ENCODE measurements around the gene SUSD3. TPM values are rescaled to one million over a fixed set of nuclear protein-coding genes. Genes with fewer than 3 reads are reported as not detected.

Gene SUSD3
- total and polyA plus RNA-seq, 10 of the 15 experiments (the other 5 are each of a cell fraction or from before 2014, with no cell fraction given), result 2.5 to 92.0 (median 31.1) TPM

DNA sequence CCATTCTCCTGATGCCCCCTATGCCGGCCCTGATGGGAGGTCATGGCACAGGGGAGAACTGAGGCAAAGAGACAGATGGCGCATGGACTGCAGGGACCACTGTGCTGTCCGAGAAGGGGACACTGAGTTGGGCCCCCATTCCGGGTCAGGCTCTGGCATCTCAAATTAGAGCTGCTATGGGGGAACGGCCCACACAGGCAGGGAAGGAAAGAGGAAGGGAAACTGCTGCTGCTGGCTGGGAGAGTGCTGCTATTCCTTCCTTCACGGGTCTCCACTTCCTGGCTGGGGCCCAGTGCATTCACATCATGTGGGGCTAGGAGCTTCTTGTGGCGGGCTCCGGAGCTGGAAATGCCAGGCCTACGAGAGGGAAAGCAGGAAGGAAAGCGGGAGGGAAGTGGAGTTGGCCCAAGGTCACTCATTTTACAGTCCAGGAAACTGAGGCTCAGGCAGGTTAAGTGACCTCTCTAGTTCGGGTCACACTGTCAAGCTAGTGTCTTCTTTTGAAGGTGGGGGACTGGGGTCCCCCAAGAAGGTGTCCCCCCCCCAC, 36.2 kb downstream of the SUSD3 start (continued):
- TF ChIP-seq CHD4 (IDR thresholded peaks at IDR 0.05) (no peak), KDM1A (IDR thresholded peaks at IDR 0.05; ENCODE audit: borderline replicate concordance) (no peak), NFIC (IDR thresholded peaks at IDR 0.05; ENCODE audit: low read depth, low read length) (no peak), MEF2B (IDR thresholded peaks at IDR 0.05; ENCODE audit: partially characterized antibody, poor library complexity, severe bottlenecking) (no peak), KAT2A (conservative IDR thresholded peaks at IDR 0.05; ENCODE audit: control insufficient read depth, low read depth, low read length) (no peak), POLR2AphosphoS5 (IDR thresholded peaks at IDR 0.05; ENCODE audit: low read length) (peak; percentile 88), SREBF2 (IDR thresholded peaks at IDR 0.05; ENCODE audit: low read length) (no peak), ESRRA (IDR thresholded peaks at IDR 0.05; ENCODE audit: low read length) (no peak), NR2C1 (IDR thresholded peaks at IDR 0.05) (no peak; the same call in 1 of the 2 replicates), SUZ12 (IDR thresholded peaks at IDR 0.05; ENCODE audit: unreplicated experiment) (no peak), CBFB (IDR thresholded peaks at IDR 0.05; ENCODE audit: low read depth) (0 out of 2 replicates have a peak, but pooled peaks have one; percentile 17), NBN (IDR thresholded peaks at IDR 0.05) (peak; percentile 82), MTA2 (IDR thresholded peaks at IDR 0.05; ENCODE audit: low read depth) (peak; percentile 65), NFXL1 (IDR thresholded peaks at IDR 0.05; ENCODE audit: borderline replicate concordance) (no peak), TCF12 (IDR thresholded peaks at IDR 0.05; ENCODE audit: low read depth, low read length) (0 out of 2 replicates have a peak, but pooled peaks have one; percentile 40), CHD1 (IDR thresholded peaks at IDR 0.05; ENCODE audit: low read depth, low read length) (no peak), BCL11A (IDR thresholded peaks at IDR 0.05; ENCODE audit: low read depth, low read length) (peak; percentile 58; the same call in 1 of the 2 replicates), SMAD1 (IDR thresholded peaks at IDR 0.05; ENCODE audit: low read depth, partially characterized antibody) (no peak), IKZF1 (conservative IDR thresholded peaks at IDR 0.05) (peak; percentile 94), STAT3 (IDR thresholded peaks at IDR 0.05; ENCODE audit: low read depth, low read length) (no peak), IKZF2 (IDR thresholded peaks at IDR 0.05) (peak; percentile 93 to 95), EZH2 (IDR thresholded peaks at IDR 0.05; ENCODE audit: borderline replicate concordance, control insufficient read depth, low read depth, low read length) (no peak), RUNX3 (IDR thresholded peaks at IDR 0.05; ENCODE audit: low read length) (no peak), NR2C2 (IDR thresholded peaks at IDR 0.05; ENCODE audit: borderline replicate concordance, control insufficient read depth, insufficient read length, low read depth) (no peak)
- TF ChIP-seq, protein P1, sequence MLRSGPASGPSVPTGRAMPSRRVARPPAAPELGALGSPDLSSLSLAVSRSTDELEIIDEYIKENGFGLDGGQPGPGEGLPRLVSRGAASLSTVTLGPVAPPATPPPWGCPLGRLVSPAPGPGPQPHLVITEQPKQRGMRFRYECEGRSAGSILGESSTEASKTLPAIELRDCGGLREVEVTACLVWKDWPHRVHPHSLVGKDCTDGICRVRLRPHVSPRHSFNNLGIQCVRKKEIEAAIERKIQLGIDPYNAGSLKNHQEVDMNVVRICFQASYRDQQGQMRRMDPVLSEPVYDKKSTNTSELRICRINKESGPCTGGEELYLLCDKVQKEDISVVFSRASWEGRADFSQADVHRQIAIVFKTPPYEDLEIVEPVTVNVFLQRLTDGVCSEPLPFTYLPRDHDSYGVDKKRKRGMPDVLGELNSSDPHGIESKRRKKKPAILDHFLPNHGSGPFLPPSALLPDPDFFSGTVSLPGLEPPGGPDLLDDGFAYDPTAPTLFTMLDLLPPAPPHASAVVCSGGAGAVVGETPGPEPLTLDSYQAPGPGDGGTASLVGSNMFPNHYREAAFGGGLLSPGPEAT (IDR thresholded peaks at IDR 0.05; ENCODE audit: low read depth), result peak; percentile 84
- TF ChIP-seq, protein P2, sequence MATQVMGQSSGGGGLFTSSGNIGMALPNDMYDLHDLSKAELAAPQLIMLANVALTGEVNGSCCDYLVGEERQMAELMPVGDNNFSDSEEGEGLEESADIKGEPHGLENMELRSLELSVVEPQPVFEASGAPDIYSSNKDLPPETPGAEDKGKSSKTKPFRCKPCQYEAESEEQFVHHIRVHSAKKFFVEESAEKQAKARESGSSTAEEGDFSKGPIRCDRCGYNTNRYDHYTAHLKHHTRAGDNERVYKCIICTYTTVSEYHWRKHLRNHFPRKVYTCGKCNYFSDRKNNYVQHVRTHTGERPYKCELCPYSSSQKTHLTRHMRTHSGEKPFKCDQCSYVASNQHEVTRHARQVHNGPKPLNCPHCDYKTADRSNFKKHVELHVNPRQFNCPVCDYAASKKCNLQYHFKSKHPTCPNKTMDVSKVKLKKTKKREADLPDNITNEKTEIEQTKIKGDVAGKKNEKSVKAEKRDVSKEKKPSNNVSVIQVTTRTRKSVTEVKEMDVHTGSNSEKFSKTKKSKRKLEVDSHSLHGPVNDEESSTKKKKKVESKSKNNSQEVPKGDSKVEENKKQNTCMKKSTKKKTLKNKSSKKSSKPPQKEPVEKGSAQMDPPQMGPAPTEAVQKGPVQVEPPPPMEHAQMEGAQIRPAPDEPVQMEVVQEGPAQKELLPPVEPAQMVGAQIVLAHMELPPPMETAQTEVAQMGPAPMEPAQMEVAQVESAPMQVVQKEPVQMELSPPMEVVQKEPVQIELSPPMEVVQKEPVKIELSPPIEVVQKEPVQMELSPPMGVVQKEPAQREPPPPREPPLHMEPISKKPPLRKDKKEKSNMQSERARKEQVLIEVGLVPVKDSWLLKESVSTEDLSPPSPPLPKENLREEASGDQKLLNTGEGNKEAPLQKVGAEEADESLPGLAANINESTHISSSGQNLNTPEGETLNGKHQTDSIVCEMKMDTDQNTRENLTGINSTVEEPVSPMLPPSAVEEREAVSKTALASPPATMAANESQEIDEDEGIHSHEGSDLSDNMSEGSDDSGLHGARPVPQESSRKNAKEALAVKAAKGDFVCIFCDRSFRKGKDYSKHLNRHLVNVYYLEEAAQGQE (IDR thresholded peaks at IDR 0.05; ENCODE audit: low read depth, low read length), result no peak
- TF ChIP-seq, protein P3, sequence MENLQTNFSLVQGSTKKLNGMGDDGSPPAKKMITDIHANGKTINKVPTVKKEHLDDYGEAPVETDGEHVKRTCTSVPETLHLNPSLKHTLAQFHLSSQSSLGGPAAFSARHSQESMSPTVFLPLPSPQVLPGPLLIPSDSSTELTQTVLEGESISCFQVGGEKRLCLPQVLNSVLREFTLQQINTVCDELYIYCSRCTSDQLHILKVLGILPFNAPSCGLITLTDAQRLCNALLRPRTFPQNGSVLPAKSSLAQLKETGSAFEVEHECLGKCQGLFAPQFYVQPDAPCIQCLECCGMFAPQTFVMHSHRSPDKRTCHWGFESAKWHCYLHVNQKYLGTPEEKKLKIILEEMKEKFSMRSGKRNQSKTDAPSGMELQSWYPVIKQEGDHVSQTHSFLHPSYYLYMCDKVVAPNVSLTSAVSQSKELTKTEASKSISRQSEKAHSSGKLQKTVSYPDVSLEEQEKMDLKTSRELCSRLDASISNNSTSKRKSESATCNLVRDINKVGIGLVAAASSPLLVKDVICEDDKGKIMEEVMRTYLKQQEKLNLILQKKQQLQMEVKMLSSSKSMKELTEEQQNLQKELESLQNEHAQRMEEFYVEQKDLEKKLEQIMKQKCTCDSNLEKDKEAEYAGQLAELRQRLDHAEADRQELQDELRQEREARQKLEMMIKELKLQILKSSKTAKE (IDR thresholded peaks at IDR 0.05; ENCODE audit: low read depth, poor library complexity, severe bottlenecking), result peak; percentile 57
